Vagina (tissue), 2 donors: ENCODE results near the gene PHF20.
"Not testable (repeated sequence)": the region's sequence is repeated elsewhere in the genome, so short reads cannot be mapped to it uniquely, and the experiment has no call there.

Source experiments
- CTCF ChIP-seq, 3 experiments: fragments of 450-650 bp in 2 of 3; fragments of 200-600 bp in 1 of 3; sonication (generic) in 1 of 3; IDR thresholded peaks; one replicate each; pipeline ENCODE4 v1.5.1; 2017 to 2019; ENCODE audit warnings: antibody characterized with exemption in 3 of 3, mild to moderate bottlenecking in 2 of 3, moderate library complexity in 2 of 3
- POLR2AphosphoS5 ChIP-seq, 2 donors: sonication (generic); formaldehyde crosslinking; IDR thresholded peaks; one replicate each; pipeline ENCODE4 v1.9.0; 2017; ENCODE audit warnings: antibody characterized with exemption in 2 of 2, mild to moderate bottlenecking in 2 of 2, low read depth in 1 of 2; ENCODE audit not compliant: insufficient read depth in 1 of 2

GRCh38 chr20:35952080-35952479, 180.3 kb downstream of the PHF20 start:
- not testable (repeated sequence) for TF ChIP-seq CTCF (IDR thresholded peaks at IDR 0.05); POLR2AphosphoS5 (IDR thresholded peaks at IDR 0.05; ENCODE audit: insufficient read depth in 1 of 2, low read depth in 1 of 2)
